SK-N-SH treated with all-trans-retinoic acid at 6 μM for 48 hours (cell line): ENCODE data around the gene EFNA4.

Source experiments
- PPARA ChIP-seq: fragments of 250-450 bp; sonication (Bioruptor Pico); IDR thresholded peaks from 2 replicates; pipeline ENCODE4 v1.5.0; 2020; ENCODE audit warnings: mild to moderate bottlenecking, borderline replicate concordance
- RARB ChIP-seq: fragments of 250-450 bp; sonication (Bioruptor Pico); IDR thresholded peaks from 2 replicates; pipeline ENCODE4 v1.8.0; 2021; ENCODE audit warnings: mild to moderate bottlenecking, moderate library complexity
- ZFP3 ChIP-seq: fragments of 250-450 bp; sonication (Bioruptor Pico); IDR thresholded peaks from 2 replicates; pipeline ENCODE4 v1.5.0; 2020; ENCODE audit warnings: mild to moderate bottlenecking, moderate library complexity
- TF ChIP-seq, protein P1 (sequence below): fragments of 250-450 bp; sonication (Bioruptor Pico); IDR thresholded peaks from 2 replicates; pipeline ENCODE4 v1.8.0; 2020; ENCODE audit warnings: mild to moderate bottlenecking, moderate library complexity, borderline replicate concordance

DNA sequence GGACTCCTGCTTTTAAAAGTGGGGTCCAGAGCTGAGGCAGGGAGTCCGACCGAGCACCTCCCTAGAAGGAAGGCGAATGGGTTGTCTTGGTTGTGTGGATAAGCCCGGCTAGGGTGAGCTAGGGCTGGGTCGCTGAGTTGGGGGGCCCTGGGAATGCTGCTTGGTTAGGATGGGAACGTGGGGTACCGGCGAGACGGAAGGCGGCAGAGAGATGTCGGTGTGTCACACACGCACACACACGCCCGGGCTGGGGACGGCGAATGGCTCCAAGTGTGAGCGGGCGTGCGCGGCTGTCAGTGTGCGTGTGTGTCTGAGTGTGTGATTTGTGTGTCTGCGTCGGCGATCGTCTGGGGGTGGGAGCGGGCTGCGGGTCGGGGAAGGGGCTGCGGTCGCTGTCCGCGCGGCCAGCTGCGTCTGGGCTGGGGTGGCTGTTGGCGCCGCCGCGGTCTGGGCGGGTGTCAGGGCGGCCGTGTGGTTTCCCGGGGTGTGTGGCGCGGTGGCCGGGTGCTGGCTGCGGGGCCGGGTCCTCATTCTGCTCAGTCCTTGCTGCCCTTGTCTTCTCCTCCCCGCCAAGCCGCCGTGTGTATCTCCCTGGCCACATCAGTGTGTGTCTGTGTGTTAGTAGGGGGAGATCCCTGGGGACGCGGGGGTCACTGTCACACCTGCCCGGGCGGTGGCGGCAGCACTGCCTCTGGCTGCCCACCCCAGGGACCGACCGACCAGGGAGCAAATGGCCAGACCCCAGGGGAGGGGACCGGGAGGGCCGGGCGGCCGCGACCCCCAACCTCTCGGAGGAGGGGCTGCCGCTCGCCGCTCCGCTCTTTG is 16.2 kb downstream of the EFNA4 start:
- TF ChIP-seq RARB (CRISPR knock-in tag) (no peak), ZFP3 (no peak), PPARA (CRISPR knock-in tag) (no peak)
- TF ChIP-seq, protein P1, sequence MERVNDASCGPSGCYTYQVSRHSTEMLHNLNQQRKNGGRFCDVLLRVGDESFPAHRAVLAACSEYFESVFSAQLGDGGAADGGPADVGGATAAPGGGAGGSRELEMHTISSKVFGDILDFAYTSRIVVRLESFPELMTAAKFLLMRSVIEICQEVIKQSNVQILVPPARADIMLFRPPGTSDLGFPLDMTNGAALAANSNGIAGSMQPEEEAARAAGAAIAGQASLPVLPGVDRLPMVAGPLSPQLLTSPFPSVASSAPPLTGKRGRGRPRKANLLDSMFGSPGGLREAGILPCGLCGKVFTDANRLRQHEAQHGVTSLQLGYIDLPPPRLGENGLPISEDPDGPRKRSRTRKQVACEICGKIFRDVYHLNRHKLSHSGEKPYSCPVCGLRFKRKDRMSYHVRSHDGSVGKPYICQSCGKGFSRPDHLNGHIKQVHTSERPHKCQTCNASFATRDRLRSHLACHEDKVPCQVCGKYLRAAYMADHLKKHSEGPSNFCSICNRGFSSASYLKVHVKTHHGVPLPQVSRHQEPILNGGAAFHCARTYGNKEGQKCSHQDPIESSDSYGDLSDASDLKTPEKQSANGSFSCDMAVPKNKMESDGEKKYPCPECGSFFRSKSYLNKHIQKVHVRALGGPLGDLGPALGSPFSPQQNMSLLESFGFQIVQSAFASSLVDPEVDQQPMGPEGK (CRISPR knock-in tag): no peak
